ENCODE measurements around the gene BIRC5.

Gene BIRC5

GRCh38 chr17:78228176-78228575 is 14.1 kb downstream of the BIRC5 start:
- in situ Hi-C loops (cut with HindIII; ENCODE audit: low pct_ligation_motif_present, low sequenced_read_pairs), result no loop called here
- DNase-seq, result no peak
- TF ChIP-seq CTCF (IDR thresholded peaks at IDR 0.05; ENCODE audit: low read depth, low read length, missing control alignments), result no peak
- no peak overlapping the region for H3K4me3 ChIP-seq (ENCODE audit: low read depth, low read length)
- no peak overlapping the region for H3K27ac ChIP-seq
- no peaks in the 10 kb centered on the region for H3K36me3 ChIP-seq (replicated peaks)
- H3K27me3 ChIP-seq (replicated peaks), result peaks cover 23% of the 10 kb centered on the region

- Histone ChIP-seq H3K27me3 (replicated peaks) (peaks cover 23% of the 10 kb centered on the region), H3K27ac (no peak overlapping the region), H3K4me3 (ENCODE audit: low read depth, low read length) (no peak overlapping the region), H3K36me3 (replicated peaks) (no peaks in the 10 kb centered on the region)
- no peak for DNase-seq
- in situ Hi-C loops (cut with HindIII; ENCODE audit: low pct_ligation_motif_present, low sequenced_read_pairs), result no loop called here
- no peak for TF ChIP-seq CTCF (IDR thresholded peaks at IDR 0.05; ENCODE audit: low read depth, low read length, missing control alignments)
These were observed 16.4 kb downstream of the BIRC5 start for GRCh38 chr17:78230252-78230962.

GRCh38 chr17:78230996-78231935 is 17.2 kb downstream of the BIRC5 start, which contains the start of gene TMEM235:
TSS of gene TMEM235 (plus strand) at chr17:78231631. CDS start at chr17:78232024, 393 bp downstream.
- TF ChIP-seq CTCF (IDR thresholded peaks at IDR 0.05; ENCODE audit: low read depth, low read length, missing control alignments), result no peak
- Histone ChIP-seq H3K27ac (no peak within 1 kb of the TSS), H3K4me3 (ENCODE audit: low read depth, low read length) (no peak within 1 kb of the TSS), H3K36me3 (replicated peaks) (no peaks in the 10 kb centered on the region), H3K27me3 (replicated peaks) (peaks cover 23% of the 10 kb centered on the region)
- DNase-seq, result no peak
- in situ Hi-C loops (cut with HindIII; ENCODE audit: low pct_ligation_motif_present, low sequenced_read_pairs), result no loop called here

- TF ChIP-seq CTCF (IDR thresholded peaks at IDR 0.05; ENCODE audit: low read depth, low read length, missing control alignments), result no peak
- Histone ChIP-seq H3K27me3 (replicated peaks) (peaks cover 23% of the 10 kb centered on the region), H3K27ac (no peak overlapping the region), H3K36me3 (replicated peaks) (no peaks in the 10 kb centered on the region), H3K4me3 (ENCODE audit: low read depth, low read length) (no peak overlapping the region)
- DNase-seq, result no peak
- in situ Hi-C loops (cut with HindIII; ENCODE audit: low pct_ligation_motif_present, low sequenced_read_pairs), result no loop called here
These were observed 18.2 kb downstream of the BIRC5 start for GRCh38 chr17:78231991-78232858.

- Histone ChIP-seq H3K4me3 (ENCODE audit: low read depth, low read length) (no peak overlapping the region), H3K27me3 (replicated peaks) (peaks cover 23% of the 10 kb centered on the region), H3K36me3 (replicated peaks) (no peaks in the 10 kb centered on the region), H3K27ac (no peak overlapping the region)
- no peak for DNase-seq
- in situ Hi-C loops (cut with HindIII; ENCODE audit: low pct_ligation_motif_present, low sequenced_read_pairs), result no loop called here
- no peak for TF ChIP-seq CTCF (IDR thresholded peaks at IDR 0.05; ENCODE audit: low read depth, low read length, missing control alignments)
These were observed 18.8 kb downstream of the BIRC5 start for GRCh38 chr17:78232859-78233173.

All from brain microvascular endothelial cell (primary cell).